GM12801 (cell line): Measurements from ENCODE around the gene PPFIA3.

ENCODE experiments used
- CTCF ChIP-seq: IDR thresholded peaks from one replicate; pipeline ENCODE4 v1.5.1; 2011; ENCODE audit warnings: control low read depth; ENCODE audit not compliant: insufficient read length; ENCODE audit errors: extremely low read depth

PPFIA3 gene

GRCh38 chr19:49120868-49121267 is 1.5 kb downstream of the PPFIA3 start:
- no peak for TF ChIP-seq CTCF

DNA sequence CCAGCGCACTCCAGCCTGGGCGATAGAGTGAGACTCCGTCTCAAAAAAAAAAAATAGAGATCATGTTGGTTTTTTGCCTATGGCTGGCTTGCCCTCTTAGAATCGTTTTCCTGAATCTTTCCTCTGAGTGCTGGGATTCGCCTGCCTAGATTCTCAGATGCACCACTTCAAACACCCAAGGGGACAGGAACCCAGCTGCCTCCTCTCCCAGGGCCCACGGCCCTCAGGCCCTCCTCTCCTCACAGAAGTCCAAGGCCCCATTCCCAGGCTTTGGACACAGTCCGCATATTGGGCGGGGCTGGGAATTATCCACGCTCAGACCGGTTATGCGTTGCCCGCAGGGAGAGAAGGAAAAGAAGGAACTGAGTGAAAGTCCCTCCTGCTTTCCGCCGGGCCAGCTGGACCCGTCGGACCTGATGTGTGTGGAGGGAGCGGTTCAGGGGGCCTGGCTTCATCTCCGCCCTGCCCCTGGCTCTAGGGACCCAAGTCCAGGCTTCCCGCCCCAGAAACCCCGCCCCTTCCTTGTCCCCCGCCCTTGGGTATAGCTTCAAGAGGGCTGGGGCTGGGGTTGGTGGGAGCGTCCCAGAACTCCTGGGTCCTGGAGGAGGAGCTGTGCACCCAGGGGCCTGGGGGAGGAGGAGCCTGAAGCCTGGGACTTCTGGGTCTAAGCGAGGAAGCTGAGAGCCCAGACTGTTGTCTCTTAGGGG is 5.8 kb downstream of the PPFIA3 start:
- TF ChIP-seq CTCF = no peak

DNA sequence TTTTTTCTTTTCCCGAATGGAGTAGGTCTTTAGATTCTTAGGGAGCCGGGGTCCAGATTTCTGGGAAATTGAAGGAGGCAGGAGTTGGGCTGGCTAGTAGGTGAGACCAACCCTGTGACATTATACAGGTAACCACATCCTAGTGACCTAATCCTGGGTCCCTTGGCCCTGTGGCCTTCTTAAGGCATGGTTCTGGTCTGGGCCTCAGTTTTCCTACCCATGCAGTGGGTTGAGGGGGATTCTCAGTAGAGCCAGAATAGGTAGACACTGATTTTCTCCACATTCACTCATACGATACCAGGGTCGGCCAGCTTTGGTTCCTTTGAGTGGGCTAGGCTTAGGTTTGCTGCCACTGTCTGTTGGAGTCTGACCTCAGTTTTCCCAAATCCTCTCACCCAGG is 7.2 kb downstream of the PPFIA3 start:
- TF ChIP-seq CTCF = no peak

- no peak for TF ChIP-seq CTCF
Observed at GRCh38 chr19:49127674-49128544, 8.6 kb downstream of the PPFIA3 start.

GRCh38 chr19:49128545-49129237 is 9.3 kb downstream of the PPFIA3 start:
- TF ChIP-seq CTCF = no peak

DNA sequence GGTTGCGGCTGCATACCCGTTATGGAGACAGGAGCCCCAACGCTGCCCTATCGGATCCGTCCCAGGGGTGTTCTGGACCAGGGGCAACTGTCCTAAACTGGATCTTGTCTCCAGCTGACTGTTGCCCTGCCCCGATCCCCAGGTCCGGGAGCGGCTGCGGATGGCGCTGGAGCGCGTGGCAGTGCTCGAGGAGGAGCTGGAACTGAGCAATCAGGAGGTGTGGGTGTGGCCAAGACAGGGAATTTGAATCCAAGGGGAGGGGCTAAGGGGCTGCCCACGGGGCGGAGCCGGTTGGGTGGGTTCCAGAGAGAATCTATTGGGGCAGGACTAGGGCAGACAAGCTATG is 9.9 kb downstream of the PPFIA3 start:
- no peak for TF ChIP-seq CTCF

DNA sequence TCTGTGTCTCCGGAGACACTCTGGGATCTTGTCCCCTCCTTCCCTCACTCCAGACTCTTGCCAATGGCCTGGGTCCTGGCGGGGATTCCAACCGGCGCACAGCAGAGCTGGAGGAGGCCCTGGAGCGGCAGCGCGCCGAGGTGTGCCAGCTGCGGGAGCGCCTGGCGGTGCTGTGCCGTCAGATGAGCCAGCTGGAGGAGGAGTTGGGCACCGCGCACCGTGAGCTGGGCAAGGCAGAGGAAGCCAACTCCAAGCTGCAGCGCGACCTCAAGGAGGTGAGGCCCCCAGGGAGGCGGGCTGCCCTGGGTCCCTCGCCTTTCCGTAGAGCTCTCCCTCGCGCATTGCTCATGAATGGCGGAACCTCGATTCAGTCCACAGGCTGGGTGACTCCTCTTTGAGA is 11.0 kb downstream of the PPFIA3 start:
- no peak for TF ChIP-seq CTCF
